NCI-H446 (cell line): ENCODE results near the gene CYREN.

Source experiments
- DNase-seq, 2 experiments: peaks; one replicate each; lab custom pipeline; 2025; lab: John Stamatoyannopoulos, UW

The CYREN gene

GRCh38 chr7:135170274-135170997, at the start of gene CYREN:
TSS of gene CYREN (minus strand) at chr7:135170707. CDS start at chr7:135168922, 1,785 bp downstream.
- DNase-seq, result peak; percentile 67 to 91

- no peak for DNase-seq
Measured at GRCh38 chr7:135217645-135218509, 47.4 kb upstream of the CYREN start.

GRCh38 chr7:135215698-135216097, 45.2 kb upstream of the CYREN start:
- DNase-seq, result no peak

GRCh38 chr7:135215180-135215579, 44.7 kb upstream of the CYREN start:
- DNase-seq, result no peak

- DNase-seq, result no peak
Measured at GRCh38 chr7:135213831-135214230, 43.3 kb upstream of the CYREN start.

- DNase-seq, result peak; percentile 3 to 21
Measured at GRCh38 chr7:135211946-135212685, 41.6 kb upstream of the CYREN start.

- DNase-seq, result peak; percentile 75 to 90
Measured at GRCh38 chr7:135211179-135211945, 40.9 kb upstream of the CYREN start, which contains the start of gene WDR91. TSS of gene WDR91 (minus strand) at chr7:135211526. CDS start at chr7:135211502, 24 bp downstream.

GRCh38 chr7:135210888-135211178, 40.3 kb upstream of the CYREN start:
- no peak for DNase-seq

- DNase-seq, result no peak
Measured at GRCh38 chr7:135209225-135209834, 38.8 kb upstream of the CYREN start.

- no peak for DNase-seq
Measured at GRCh38 chr7:135208102-135208793, 37.7 kb upstream of the CYREN start.

- no peak for DNase-seq
Measured at GRCh38 chr7:135207406-135208101, 37.0 kb upstream of the CYREN start.

GRCh38 chr7:135206941-135207391, 36.5 kb upstream of the CYREN start:
- DNase-seq, result no peak

- DNase-seq, result no peak
Measured at GRCh38 chr7:135205850-135206249, 35.3 kb upstream of the CYREN start.

- DNase-seq, result no peak
Measured at GRCh38 chr7:135204876-135205275, 34.4 kb upstream of the CYREN start.

- DNase-seq, result no peak
Measured at GRCh38 chr7:135204341-135204749, 33.8 kb upstream of the CYREN start.

GRCh38 chr7:135201350-135201749, 30.8 kb upstream of the CYREN start:
- no peak for DNase-seq

- no peak for DNase-seq
Measured at GRCh38 chr7:135200821-135201331, 30.4 kb upstream of the CYREN start.

- DNase-seq, result no peak
Measured at GRCh38 chr7:135199439-135199838, 28.9 kb upstream of the CYREN start.

GRCh38 chr7:135197906-135198655, 27.6 kb upstream of the CYREN start:
- no peak for DNase-seq
